Ishikawa (cell line): Measurements from ENCODE around the gene SLC24A3.

ENCODE experiments used
- CEBPB ChIP-seq: IDR thresholded peaks from 2 replicates; pipeline ENCODE4 v1.6.1; 2012
- CREB1 ChIP-seq: IDR thresholded peaks from 2 replicates; pipeline ENCODE4 v1.6.1; 2012; ENCODE audit warnings: low read depth
- EGR1 ChIP-seq: IDR thresholded peaks from 2 replicates; pipeline ENCODE4 v1.6.1; 2012
- EP300 ChIP-seq: IDR thresholded peaks from 2 replicates; pipeline ENCODE4 v1.6.1; 2012; ENCODE audit warnings: borderline replicate concordance
- FOXM1 ChIP-seq: IDR thresholded peaks from 2 replicates; pipeline ENCODE4 v1.6.1; 2012; ENCODE audit warnings: low read depth, borderline replicate concordance
- MAX ChIP-seq: IDR thresholded peaks from 2 replicates; pipeline ENCODE4 v1.6.1; 2012
- NFIC ChIP-seq: IDR thresholded peaks from 2 replicates; pipeline ENCODE4 v1.6.1; 2012
- RAD21 ChIP-seq: IDR thresholded peaks from 2 replicates; pipeline ENCODE4 v1.6.1; 2012; ENCODE audit warnings: low read depth
- TAF1 ChIP-seq: IDR thresholded peaks from 2 replicates; pipeline ENCODE4 v1.6.1; 2012; ENCODE audit warnings: low read depth, mild to moderate bottlenecking
- TCF12 ChIP-seq: IDR thresholded peaks from 2 replicates; pipeline ENCODE4 v1.6.1; 2012; ENCODE audit warnings: low read depth
- TEAD4 ChIP-seq: IDR thresholded peaks from 2 replicates; pipeline ENCODE4 v1.6.1; 2012
- YY1 ChIP-seq: IDR thresholded peaks from 2 replicates; pipeline ENCODE4 v1.6.1; 2012; ENCODE audit warnings: low read depth
- ZBTB7A ChIP-seq: IDR thresholded peaks from 2 replicates; pipeline ENCODE4 v1.6.1; 2012; ENCODE audit warnings: low read depth
- TF ChIP-seq, protein P1 (sequence below): IDR thresholded peaks from 2 replicates; pipeline ENCODE4 v1.6.1; 2012; ENCODE audit warnings: low read depth, mild to moderate bottlenecking
- TF ChIP-seq, protein P2 (sequence below): IDR thresholded peaks from 2 replicates; pipeline ENCODE4 v1.6.1; 2012

The SLC24A3 gene

GRCh38 chr20:19487420-19487819, 275.0 kb downstream of the SLC24A3 start:
- no peak for TF ChIP-seq RAD21
- TF ChIP-seq EP300: no peak
- TF ChIP-seq EGR1: no peak
- TF ChIP-seq ZBTB7A: no peak
- no peak for TF ChIP-seq CEBPB
- TF ChIP-seq, protein P1, sequence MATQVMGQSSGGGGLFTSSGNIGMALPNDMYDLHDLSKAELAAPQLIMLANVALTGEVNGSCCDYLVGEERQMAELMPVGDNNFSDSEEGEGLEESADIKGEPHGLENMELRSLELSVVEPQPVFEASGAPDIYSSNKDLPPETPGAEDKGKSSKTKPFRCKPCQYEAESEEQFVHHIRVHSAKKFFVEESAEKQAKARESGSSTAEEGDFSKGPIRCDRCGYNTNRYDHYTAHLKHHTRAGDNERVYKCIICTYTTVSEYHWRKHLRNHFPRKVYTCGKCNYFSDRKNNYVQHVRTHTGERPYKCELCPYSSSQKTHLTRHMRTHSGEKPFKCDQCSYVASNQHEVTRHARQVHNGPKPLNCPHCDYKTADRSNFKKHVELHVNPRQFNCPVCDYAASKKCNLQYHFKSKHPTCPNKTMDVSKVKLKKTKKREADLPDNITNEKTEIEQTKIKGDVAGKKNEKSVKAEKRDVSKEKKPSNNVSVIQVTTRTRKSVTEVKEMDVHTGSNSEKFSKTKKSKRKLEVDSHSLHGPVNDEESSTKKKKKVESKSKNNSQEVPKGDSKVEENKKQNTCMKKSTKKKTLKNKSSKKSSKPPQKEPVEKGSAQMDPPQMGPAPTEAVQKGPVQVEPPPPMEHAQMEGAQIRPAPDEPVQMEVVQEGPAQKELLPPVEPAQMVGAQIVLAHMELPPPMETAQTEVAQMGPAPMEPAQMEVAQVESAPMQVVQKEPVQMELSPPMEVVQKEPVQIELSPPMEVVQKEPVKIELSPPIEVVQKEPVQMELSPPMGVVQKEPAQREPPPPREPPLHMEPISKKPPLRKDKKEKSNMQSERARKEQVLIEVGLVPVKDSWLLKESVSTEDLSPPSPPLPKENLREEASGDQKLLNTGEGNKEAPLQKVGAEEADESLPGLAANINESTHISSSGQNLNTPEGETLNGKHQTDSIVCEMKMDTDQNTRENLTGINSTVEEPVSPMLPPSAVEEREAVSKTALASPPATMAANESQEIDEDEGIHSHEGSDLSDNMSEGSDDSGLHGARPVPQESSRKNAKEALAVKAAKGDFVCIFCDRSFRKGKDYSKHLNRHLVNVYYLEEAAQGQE: no peak
- TF ChIP-seq TEAD4: no peak
- no peak for TF ChIP-seq FOXM1
- TF ChIP-seq YY1: no peak
- no peak for TF ChIP-seq TCF12
- TF ChIP-seq, protein P2, sequence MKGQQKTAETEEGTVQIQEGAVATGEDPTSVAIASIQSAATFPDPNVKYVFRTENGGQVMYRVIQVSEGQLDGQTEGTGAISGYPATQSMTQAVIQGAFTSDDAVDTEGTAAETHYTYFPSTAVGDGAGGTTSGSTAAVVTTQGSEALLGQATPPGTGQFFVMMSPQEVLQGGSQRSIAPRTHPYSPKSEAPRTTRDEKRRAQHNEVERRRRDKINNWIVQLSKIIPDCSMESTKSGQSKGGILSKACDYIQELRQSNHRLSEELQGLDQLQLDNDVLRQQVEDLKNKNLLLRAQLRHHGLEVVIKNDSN: no peak
- no peak for TF ChIP-seq CREB1

- TF ChIP-seq, protein P1: no peak
- no peak for TF ChIP-seq CREB1
- no peak for TF ChIP-seq EGR1
- TF ChIP-seq NFIC: no peak
- TF ChIP-seq RAD21: no peak
- no peak for TF ChIP-seq MAX
These were observed 278.8 kb downstream of the SLC24A3 start for GRCh38 chr20:19491241-19491640.

- no peak for TF ChIP-seq EP300
- TF ChIP-seq RAD21: no peak
- no peak for TF ChIP-seq FOXM1
- no peak for TF ChIP-seq TAF1
- TF ChIP-seq EGR1: no peak
- TF ChIP-seq, protein P1: no peak
- TF ChIP-seq, protein P2: no peak
These were observed 279.7 kb downstream of the SLC24A3 start for GRCh38 chr20:19492116-19492515.

- TF ChIP-seq CEBPB (no peak), FOXM1 (no peak), TCF12 (no peak), RAD21 (no peak), TAF1 (no peak), EP300 (no peak), ZBTB7A (no peak), EGR1 (no peak), NFIC (no peak), YY1 (no peak), TEAD4 (no peak), MAX (no peak)
- TF ChIP-seq, protein P1: no peak
These were observed 280.4 kb downstream of the SLC24A3 start for GRCh38 chr20:19492687-19493336.
